Lung (tissue), 12 donors: ENCODE measurements around the gene PPP1R1B. TPM values are rescaled to one million over a fixed set of nuclear protein-coding genes. Genes with fewer than 3 reads are reported as not detected.

Experiments used
- ATAC-seq: fragments of 200-7000 bp; cut with Tn5 transposase; one replicate; pipeline ENCODE4 v1.9.1; 2020; ENCODE audit warnings: moderate number of reproducible peaks; ENCODE audit not compliant: insufficient read depth, low FRiP score
- DNase-seq, 3 donors: peaks; one replicate each; pipeline ENCODE4 v3.0.0-alpha.2; 2013 to 2017
- H3K27ac ChIP-seq, 2 donors: one replicate each; pipeline ENCODE4 v1.5.1; 2013; ENCODE audit warnings: mild to moderate bottlenecking in 2 of 2, moderate library complexity in 2 of 2, control low read depth in 1 of 2, inconsistent platforms in 1 of 2, low read depth in 1 of 2, low read length in 1 of 2
- H3K27me3 ChIP-seq, 3 donors: one replicate each; pipeline ENCODE4 v1.5.1; 2013; ENCODE audit warnings: low read length in 2 of 3; ENCODE audit not compliant: control insufficient read depth in 3 of 3, insufficient read depth in 3 of 3
- H3K36me3 ChIP-seq, 4 donors: one replicate each; pipeline ENCODE4 v1.5.1; 2013; ENCODE audit warnings: low read length in 4 of 4, mild to moderate bottlenecking in 1 of 4, moderate library complexity in 1 of 4; ENCODE audit not compliant: control insufficient read depth in 4 of 4, insufficient read depth in 4 of 4
- H3K4me1 ChIP-seq, 5 donors: one replicate each; pipeline ENCODE4 v1.5.1; 2013; ENCODE audit warnings: low read length in 5 of 5, mild to moderate bottlenecking in 2 of 5, moderate library complexity in 1 of 5; ENCODE audit not compliant: control insufficient read depth in 5 of 5, insufficient read depth in 5 of 5
- H3K4me3 ChIP-seq: one replicate; pipeline ENCODE4 v1.5.1; 2013; ENCODE audit warnings: mild to moderate bottlenecking, control low read depth, moderate library complexity
- H3K9ac ChIP-seq, 2 donors: one replicate each; pipeline ENCODE4 v1.5.1; 2013; ENCODE audit warnings: low read length in 2 of 2, control low read depth in 1 of 2; ENCODE audit not compliant: insufficient read depth in 1 of 2
- H3K9me3 ChIP-seq, 4 donors: one replicate each; pipeline ENCODE4 v1.5.1; 2013; ENCODE audit warnings: low read length in 3 of 4, mild to moderate bottlenecking in 1 of 4, moderate library complexity in 1 of 4; ENCODE audit not compliant: control insufficient read depth in 4 of 4, insufficient read depth in 3 of 4
- WGBS, 2 donors: extraction: QIAGEN DNeasy Blood & Tissue Kit; methylation state at CpG; one replicate each; pipeline ENCODE4 v1.1.7; 2013; 5-methylcytosine and 5-hydroxymethylcytosine counted together
- polyA plus RNA-seq, 2 donors: library from polyadenylated mRNA; stranded (reverse); fragments of 200-250 nt; gene quantifications; one replicate each; pipeline ENCODE4 v1.2.1, GENCODE V29; 2013
- total RNA-seq, 2 donors: library from RNA; depleted of rRNA in 1 of 2; stranded (reverse); fragments of >200 nt in 1 of 2; gene quantifications; one replicate each; pipeline ENCODE4 v1.2.1, GENCODE V29; 2014 to 2021
- TF ChIP-seq, protein P1 (sequence below): IDR thresholded peaks from 2 replicates; pipeline ENCODE4 v1.5.1; 2012; ENCODE audit warnings: mild to moderate bottlenecking; ENCODE audit errors: control extremely low read depth, extremely low read depth
- donor health status: control.
- donor health status: control.
- donor health status: Bipolar disorder and iron deficiency.
- donor health status: healthy.
- donor health status: DM: yes; HTN: yes; CAD: no.

Gene PPP1R1B
- total and polyA plus RNA-seq, 4 donors, result 21.3 to 36.4 (median 24.8) TPM

DNA sequence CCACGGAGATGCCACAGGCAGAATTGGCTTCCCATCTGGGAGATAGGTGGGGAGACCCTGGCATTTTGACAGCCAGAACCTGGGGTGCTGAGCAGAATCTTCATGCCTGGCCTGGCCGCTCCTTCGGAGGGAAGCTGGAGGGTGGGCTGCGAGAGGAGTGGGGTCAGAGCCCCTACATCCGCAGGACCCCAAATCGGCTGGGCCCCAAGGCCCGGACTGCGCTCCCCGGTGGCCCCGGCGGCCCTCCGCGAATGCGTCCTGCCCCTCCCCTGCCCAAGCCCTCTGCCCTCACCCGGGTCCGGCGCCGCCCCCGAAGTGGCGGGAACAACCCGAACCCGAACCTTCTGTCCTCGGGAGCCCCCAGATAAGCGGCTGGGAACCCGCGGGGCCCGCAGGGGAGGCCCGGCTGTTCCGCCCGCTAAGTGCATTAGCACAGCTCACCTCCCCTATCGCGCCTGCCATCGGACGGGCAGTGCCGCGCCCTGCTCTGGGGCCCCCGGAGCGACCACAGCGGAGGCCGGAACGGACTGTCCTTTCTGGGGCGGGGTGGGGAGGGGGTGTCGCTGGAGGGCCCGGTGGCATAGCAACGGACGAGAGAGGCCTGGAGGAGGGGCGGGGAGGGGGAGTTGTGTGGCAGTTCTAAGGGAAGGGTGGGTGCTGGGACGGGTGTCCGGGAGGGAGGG, 40.7 kb downstream of the PPP1R1B start:
- WGBS, 2 donors, result 9 to 12% methylated on average over 43 to 49 of the region's 49 CpGs
- Histone ChIP-seq H3K27me3 (peaks cover 0 to 10% (median 7%) of the 10 kb centered on the region in 3 donors), H3K36me3 (peaks cover 0 to 8% (median 0%) of the 10 kb centered on the region in 4 donors), H3K4me3 (no peak overlapping the region), H3K9ac (no peak overlapping the region), H3K4me1 (peaks cover 0 to 31% (median 0%) of the 10 kb centered on the region in 5 donors), H3K27ac (peak overlapping the region; percentile 58 to 91), H3K9me3 (no peaks in the 10 kb centered on the region)
- TF ChIP-seq, protein P1, sequence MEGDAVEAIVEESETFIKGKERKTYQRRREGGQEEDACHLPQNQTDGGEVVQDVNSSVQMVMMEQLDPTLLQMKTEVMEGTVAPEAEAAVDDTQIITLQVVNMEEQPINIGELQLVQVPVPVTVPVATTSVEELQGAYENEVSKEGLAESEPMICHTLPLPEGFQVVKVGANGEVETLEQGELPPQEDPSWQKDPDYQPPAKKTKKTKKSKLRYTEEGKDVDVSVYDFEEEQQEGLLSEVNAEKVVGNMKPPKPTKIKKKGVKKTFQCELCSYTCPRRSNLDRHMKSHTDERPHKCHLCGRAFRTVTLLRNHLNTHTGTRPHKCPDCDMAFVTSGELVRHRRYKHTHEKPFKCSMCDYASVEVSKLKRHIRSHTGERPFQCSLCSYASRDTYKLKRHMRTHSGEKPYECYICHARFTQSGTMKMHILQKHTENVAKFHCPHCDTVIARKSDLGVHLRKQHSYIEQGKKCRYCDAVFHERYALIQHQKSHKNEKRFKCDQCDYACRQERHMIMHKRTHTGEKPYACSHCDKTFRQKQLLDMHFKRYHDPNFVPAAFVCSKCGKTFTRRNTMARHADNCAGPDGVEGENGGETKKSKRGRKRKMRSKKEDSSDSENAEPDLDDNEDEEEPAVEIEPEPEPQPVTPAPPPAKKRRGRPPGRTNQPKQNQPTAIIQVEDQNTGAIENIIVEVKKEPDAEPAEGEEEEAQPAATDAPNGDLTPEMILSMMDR, result no peak
- ATAC-seq (no peak), DNase-seq (peak in 1 of 3 donors; percentile 32)

DNA sequence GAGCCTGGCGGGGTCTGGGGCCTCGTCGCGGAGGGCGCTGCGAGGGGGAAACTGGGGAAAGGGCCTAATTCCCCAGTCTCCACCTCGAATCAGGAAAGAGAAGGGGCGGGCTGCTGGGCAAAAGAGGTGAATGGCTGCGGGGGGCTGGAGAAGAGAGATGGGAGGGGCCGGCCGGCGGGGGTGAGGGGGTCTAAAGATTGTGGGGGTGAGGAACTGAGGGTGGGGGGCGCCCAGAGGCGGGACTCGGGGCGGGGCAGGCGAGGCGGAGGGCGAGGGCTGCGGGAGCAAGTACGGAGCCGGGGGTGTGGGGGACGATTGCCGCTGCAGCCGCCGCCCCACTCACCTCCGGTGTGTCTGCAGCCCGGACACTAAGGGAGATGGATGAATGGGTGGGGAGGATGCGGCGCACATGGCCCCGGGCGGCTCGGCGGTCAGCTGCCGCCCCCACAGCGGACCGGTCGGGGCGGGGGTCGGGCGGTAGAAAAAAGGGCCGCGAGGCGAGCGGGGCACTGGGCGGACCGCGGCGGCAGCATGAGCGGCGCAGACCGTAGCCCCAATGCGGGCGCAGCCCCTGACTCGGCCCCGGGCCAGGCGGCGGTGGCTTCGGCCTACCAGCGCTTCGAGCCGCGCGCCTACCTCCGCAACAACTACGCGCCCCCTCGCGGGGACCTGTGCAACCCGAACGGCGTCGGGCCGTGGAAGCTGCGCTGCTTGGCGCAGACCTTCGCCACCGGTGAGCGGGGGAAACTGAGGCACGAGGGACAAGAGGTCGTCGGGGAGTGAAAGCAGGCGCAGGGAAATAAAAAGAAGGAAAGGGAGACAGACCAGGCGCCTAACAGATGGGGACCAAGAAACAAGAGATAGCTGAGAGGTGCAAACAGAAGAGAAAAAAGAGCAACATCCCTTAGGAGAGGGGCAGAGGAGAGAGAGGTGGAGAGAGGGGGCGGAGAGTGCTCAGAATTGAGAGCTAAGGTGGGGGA, 41.5 kb downstream of the PPP1R1B start, which contains the start of gene PNMT:
PNMT (plus strand) TSS at position 509 of the 980 bp plus-strand sequence; CDS start at position 532, 23 bp downstream.
- Histone ChIP-seq H3K4me3 (no peak within 1 kb of the TSS), H3K4me1 (peaks cover 0 to 25% (median 0%) of the 10 kb centered on the region in 5 donors), H3K9ac (no peak within 1 kb of the TSS), H3K27ac (peak within 1 kb of the TSS; percentile 58 to 91), H3K36me3 (no peaks in the 10 kb centered on the region), H3K27me3 (peaks cover 0 to 10% (median 7%) of the 10 kb centered on the region in 3 donors), H3K9me3 (no peaks in the 10 kb centered on the region)
- 2 to 3% methylated on average over 69 to 85 of the region's 85 CpGs for WGBS, 2 donors
- DNase-seq (peak; percentile 68 to 81 (median 69)), ATAC-seq (peak; percentile 50)
- TF ChIP-seq, protein P1, result peak; percentile 54

DNA sequence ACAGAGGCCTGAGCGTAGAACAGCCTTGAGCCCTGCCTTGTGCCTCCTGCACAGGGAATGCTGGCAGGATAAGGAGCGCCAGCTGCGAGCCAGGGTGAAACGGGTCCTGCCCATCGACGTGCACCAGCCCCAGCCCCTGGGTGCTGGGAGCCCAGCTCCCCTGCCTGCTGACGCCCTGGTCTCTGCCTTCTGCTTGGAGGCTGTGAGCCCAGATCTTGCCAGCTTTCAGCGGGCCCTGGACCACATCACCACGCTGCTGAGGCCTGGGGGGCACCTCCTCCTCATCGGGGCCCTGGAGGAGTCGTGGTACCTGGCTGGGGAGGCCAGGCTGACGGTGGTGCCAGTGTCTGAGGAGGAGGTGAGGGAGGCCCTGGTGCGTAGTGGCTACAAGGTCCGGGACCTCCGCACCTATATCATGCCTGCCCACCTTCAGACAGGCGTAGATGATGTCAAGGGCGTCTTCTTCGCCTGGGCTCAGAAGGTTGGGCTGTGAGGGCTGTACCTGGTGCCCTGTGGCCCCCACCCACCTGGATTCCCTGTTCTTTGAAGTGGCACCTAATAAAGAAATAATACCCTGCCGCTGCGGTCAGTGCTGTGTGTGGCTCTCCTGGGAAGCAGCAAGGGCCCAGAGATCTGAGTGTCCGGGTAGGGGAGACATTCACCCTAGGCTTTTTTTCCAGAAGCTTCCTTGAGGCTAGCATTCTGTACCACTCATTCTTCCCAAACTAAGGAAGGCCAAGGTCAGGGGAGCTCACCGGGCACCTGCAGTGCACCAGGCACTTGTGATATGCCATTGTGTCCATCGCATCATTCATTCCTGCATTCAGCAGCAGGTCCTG, 43.4 kb downstream of the PPP1R1B start:
- 92 to 95% methylated on average over 22 to 23 of the region's 23 CpGs for WGBS, 2 donors
- no peak overlapping the region for H3K27ac ChIP-seq
- H3K9me3 ChIP-seq, result no peaks in the 10 kb centered on the region
- H3K27me3 ChIP-seq, result peaks cover 0 to 10% (median 7%) of the 10 kb centered on the region in 3 donors
- no peak overlapping the region for H3K9ac ChIP-seq
- TF ChIP-seq, protein P1, result no peak
- ATAC-seq (no peak), DNase-seq (no peak)
- no peak overlapping the region for H3K4me3 ChIP-seq
- H3K4me1 ChIP-seq, result peaks cover 0 to 23% (median 9%) of the 10 kb centered on the region in 5 donors
- H3K36me3 ChIP-seq, result no peaks in the 10 kb centered on the region
